Fibroblast of villous mesenchyme (primary cell): ENCODE results near the gene MTA2. TPM values are rescaled to one million over a fixed set of nuclear protein-coding genes. Genes with fewer than 3 reads are reported as not detected.
"Not testable (repeated sequence)": the region's sequence is repeated elsewhere in the genome, so short reads cannot be mapped to it uniquely, and the experiment has no call there.

Experiments used
- DNase-seq: peaks from one replicate; pipeline ENCODE4 v3.0.0-alpha.2; 2010; ENCODE audit warnings: low read depth
- H3K4me3 ChIP-seq: 2 replicates; pipeline ENCODE4 v1.5.1; 2011; ENCODE audit warnings: low read depth, mild to moderate bottlenecking, low read length
- total RNA-seq: library from RNA; depleted of rRNA; stranded (reverse); fragments of >200 nt; gene quantifications from 2 replicates; pipeline ENCODE4 v1.2.3, GENCODE V29; 2012
- TF ChIP-seq, protein P1 (sequence below): IDR thresholded peaks from 2 replicates; pipeline ENCODE4 v1.5.1; 2012; ENCODE audit warnings: low read depth, mild to moderate bottlenecking, low read length; ENCODE audit not compliant: insufficient read depth

The MTA2 gene
- total RNA-seq, 1 donor = 197 TPM

DNA sequence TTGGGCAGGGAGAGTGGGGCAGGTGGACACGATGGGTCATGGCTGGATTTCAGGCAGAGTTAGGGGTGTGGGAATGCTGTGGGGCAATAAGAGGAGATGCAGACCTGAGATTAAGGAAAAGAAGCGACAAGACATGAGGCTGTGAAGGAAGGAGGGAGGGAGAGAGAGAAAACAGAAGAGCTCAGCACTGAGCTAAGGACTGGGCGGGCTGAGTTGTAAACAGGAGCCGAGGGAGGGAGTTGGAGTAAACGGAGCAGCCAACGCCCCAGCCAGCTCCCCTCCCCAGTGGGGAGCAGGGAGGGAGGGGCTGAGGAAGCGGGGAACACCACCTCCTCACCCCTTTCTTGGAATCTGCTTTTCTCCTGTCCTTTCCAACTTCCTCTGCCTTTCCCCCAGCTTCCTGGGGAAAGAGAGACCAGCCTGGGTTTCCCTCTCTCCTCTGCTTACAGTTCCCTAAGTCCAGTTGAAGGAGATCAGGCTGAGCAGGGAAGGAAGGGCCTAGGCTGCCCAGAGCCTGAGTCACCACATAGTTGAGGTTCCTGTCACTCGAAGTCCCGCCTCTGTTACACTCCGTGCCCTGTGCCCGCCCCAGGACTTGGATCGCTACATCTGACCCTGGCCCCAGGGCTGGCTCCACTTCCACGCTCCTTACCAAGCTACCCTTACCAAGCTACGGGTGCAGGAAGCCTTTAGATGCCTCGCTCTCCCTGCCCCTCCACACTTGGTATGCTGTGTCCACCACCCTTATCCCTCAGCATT lies 48.4 kb downstream of the MTA2 start:
- peak; percentile 93 for DNase-seq
- peak overlapping the region; percentile 40 for H3K4me3 ChIP-seq
- TF ChIP-seq, protein P1, sequence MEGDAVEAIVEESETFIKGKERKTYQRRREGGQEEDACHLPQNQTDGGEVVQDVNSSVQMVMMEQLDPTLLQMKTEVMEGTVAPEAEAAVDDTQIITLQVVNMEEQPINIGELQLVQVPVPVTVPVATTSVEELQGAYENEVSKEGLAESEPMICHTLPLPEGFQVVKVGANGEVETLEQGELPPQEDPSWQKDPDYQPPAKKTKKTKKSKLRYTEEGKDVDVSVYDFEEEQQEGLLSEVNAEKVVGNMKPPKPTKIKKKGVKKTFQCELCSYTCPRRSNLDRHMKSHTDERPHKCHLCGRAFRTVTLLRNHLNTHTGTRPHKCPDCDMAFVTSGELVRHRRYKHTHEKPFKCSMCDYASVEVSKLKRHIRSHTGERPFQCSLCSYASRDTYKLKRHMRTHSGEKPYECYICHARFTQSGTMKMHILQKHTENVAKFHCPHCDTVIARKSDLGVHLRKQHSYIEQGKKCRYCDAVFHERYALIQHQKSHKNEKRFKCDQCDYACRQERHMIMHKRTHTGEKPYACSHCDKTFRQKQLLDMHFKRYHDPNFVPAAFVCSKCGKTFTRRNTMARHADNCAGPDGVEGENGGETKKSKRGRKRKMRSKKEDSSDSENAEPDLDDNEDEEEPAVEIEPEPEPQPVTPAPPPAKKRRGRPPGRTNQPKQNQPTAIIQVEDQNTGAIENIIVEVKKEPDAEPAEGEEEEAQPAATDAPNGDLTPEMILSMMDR = no peak

DNA sequence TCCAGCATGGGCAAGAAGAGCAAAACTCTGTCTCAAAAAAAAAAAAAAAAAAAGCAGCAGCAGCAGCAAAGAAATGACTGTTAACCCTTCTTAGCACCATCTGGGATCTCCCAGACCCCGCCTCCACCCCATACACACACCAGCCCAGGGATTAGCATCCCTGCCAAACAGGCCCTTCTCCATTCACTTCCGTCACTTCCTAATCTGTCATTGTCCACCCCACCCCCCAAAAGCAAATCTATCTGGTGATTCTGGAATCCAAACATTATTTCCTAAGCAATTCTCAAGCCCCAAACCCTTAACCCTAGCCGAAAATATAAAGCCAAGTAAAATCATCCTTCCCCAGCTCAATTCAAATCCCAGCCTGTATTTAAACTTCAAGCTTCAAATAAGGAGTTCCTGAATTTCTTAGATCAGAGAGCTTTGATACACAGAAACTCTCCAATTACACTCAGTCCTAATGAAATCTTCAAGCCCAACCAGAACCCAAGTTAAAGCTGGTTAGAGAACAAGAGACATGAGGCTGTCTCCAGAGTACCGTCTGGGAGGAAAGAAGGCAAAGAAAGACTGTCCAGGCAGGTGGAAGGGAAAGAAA lies 49.1 kb downstream of the MTA2 start:
- TF ChIP-seq, protein P1 = no peak
- DNase-seq = peak; percentile 65
- peak overlapping the region; percentile 40 for H3K4me3 ChIP-seq

DNA sequence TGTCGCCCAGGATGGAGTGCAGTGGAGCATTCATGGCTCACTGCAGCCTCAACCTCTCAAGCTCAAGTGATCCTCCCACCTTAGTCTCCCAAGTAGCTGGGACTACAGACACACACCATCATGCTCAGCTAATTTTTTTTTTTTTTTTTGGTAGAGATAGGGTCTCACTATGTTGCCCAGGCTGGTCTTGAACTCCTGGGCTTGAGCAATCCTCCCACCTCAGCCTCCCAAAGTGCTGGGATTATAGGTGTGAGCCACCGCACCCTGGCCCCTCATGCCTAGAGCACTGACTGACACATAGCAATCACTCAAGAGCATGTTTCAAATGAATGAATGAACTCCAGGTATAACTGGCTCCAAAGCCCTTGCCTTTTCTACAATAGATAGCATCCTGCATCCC lies 51.2 kb downstream of the MTA2 start:
- DNase-seq, H3K4me3 ChIP-seq: not testable (repeated sequence)

DNA sequence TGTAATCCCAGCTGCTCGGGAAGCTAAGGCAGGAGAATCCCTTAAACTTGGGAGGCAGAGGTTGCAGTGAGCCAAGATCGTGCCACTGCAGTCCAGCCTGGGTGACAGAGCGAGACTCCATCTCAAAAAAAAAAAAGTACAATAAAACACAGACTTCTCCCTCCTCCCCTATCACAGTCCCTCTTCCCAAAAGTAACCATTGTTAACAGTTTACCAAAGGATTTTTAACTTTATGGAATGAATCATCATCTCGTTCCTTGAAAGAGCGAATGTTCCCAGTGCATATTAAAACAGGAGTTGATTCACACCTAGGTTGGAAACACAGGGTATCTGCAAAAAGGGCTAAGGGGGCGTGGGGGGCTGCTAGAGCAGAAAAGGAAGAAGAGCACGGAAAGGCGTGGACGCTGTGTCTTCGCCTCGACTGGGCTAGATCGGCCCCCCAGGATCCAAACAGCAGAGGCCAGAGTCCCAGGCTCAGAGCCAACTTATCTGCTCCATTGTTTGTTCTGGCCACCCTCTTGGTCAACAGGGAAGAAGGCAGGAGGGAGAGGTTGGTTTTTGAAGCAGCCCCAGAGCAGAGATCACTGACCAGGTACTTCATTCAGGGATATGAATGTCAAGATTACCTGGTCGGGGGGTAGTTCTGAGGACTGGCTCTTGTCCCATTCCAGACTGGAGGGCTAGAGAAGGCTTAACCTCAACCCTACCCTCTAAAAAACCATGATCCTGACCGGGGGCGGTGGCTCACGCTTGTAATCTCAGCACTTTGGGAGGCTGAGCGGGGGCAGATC lies 52.9 kb downstream of the MTA2 start:
- H3K4me3 ChIP-seq = no peak overlapping the region
- no peak for DNase-seq
- TF ChIP-seq, protein P1 = no peak

DNA sequence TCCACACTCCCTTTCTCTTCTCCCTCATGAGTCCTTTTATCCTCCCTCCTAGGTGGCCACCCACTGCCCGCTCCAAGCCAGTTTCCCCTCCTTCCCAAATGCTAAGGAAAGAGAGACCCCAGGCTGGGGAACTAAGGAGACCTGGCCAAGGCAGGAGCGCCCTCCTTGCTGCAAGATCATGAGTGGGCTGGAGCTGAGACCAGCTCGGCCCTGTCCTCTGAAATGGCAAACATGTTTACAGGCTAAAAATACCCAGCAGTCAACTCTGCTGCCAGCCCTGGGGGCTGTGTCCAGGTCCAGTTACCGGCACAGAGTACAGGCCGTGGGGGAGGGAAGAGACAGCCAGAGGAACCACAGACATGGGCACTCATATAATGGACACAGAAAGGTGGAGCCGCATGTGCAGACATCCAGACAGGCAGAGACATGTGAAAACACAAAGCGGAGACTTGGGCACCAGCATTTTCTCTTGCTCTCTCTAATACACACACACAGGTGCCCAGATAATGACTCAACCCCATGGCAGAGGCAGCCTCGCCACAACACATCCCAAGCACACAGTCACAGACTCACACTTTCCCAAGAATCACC lies 53.9 kb downstream of the MTA2 start:
- no peak for DNase-seq
- peak overlapping the region; percentile 98 for H3K4me3 ChIP-seq
- TF ChIP-seq, protein P1 = no peak

DNA sequence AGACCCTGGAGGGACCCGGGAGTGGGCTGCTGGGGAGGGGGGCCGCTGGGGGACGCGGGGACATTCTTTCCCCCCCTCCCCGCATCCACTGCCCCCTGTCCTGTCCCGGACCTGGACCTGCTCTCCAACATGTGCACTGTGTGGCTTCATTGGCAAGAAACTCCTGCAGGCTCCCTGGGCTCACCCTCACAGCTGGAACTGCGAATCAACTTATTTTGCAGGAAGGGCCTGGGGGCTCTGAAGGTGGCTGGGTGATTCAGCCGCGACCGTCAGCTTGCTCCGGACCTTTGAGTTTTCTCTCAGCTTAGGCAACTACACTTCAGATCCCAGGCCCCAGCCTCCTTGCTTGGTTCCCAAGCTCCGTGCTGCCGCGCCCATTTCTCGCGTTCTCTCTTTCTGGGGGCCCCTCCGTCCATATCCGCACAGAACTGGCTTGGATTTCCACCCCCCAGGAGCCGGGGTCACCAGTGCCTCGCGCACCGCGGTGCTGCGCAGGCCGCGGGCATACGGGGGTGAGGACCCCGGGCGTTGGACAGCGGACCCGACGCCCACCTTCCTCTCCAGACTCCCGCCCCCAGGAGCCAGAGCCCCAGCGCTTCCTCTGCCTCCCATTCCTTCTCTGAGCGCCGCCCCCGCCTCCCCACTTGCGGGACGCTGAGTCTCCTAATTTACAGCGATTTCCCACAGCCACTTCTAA lies 54.6 kb downstream of the MTA2 start:
- H3K4me3 ChIP-seq = peak overlapping the region; percentile 98
- TF ChIP-seq, protein P1 = no peak
- peak; percentile 61 for DNase-seq
